Naive B cell (primary cell): ENCODE measurements around the gene SUCLG2. TPM values are rescaled to one million over a fixed set of nuclear protein-coding genes. Genes with fewer than 3 reads are reported as not detected.

Source experiments
- ATAC-seq, 2 donors: fragments of 150-1000 bp; cut with Tn5 transposase; 2 replicates each; pipeline ENCODE4 v1.10.0; 2021; ENCODE audit warnings: low read depth in 2 of 2, mild to moderate bottlenecking in 2 of 2, moderate library complexity in 2 of 2
- DNase-seq: peaks from one replicate; pipeline ENCODE4 v3.0.0; 2022
- H3K27ac Mint-ChIP-seq, 6 donors: one replicate each; pipeline ENCODE4 v1.8.0; 2020 to 2022; ENCODE audit warnings: mild to moderate bottlenecking in 6 of 6, mixed read lengths in 6 of 6, moderate library complexity in 5 of 6, inconsistent platforms in 2 of 6
- H3K27me3 Mint-ChIP-seq, 3 donors: one replicate each; pipeline ENCODE4 v1.8.0; 2021 to 2022; ENCODE audit warnings: mixed read lengths in 3 of 3, mild to moderate bottlenecking in 1 of 3
- H3K36me3 Mint-ChIP-seq, 2 donors: one replicate each; pipeline ENCODE4 v1.8.0; 2020 to 2022; ENCODE audit warnings: mixed read lengths in 2 of 2, inconsistent platforms in 1 of 2, mild to moderate bottlenecking in 1 of 2
- H3K4me1 Mint-ChIP-seq, 3 donors: one replicate each; pipeline ENCODE4 v1.8.0; 2020 to 2022; ENCODE audit warnings: mixed read lengths in 3 of 3, inconsistent platforms in 1 of 3, mild to moderate bottlenecking in 1 of 3, moderate library complexity in 1 of 3
- H3K4me3 Mint-ChIP-seq, 8 donors: one replicate each; pipeline ENCODE4 v1.8.0; 2020 to 2022; ENCODE audit warnings: mild to moderate bottlenecking in 8 of 8, mixed read lengths in 8 of 8, moderate library complexity in 8 of 8, inconsistent platforms in 2 of 8
- H3K9me3 Mint-ChIP-seq, 7 donors: one replicate each; pipeline ENCODE4 v1.8.0; 2020 to 2022; ENCODE audit warnings: mixed read lengths in 7 of 7, mild to moderate bottlenecking in 5 of 7, inconsistent platforms in 2 of 7, moderate library complexity in 1 of 7
- polyA plus RNA-seq, 6 donors: library from polyadenylated mRNA; unstranded; fragments of 300-500 nt; fragmentation: Illumina TruSeq; gene quantifications; one replicate each; pipeline ENCODE4 v1.2.3, GENCODE V29; 2021; ENCODE audit warnings: low read depth in 6 of 6

The SUCLG2 gene
- polyA plus RNA-seq, 6 donors from 2014 or later: 49.5 to 94.4 (median 57.9) TPM

GRCh38 chr3:67507584-67507983, 146.8 kb downstream of the SUCLG2 start:
- Mint-ChIP-seq H3K27ac (no peak overlapping the region), H3K27me3 (no peaks in the 10 kb centered on the region), H3K4me3 (no peak overlapping the region), H3K36me3 (peaks cover 10 to 21% of the 10 kb centered on the region in 2 donors), H3K9me3 (no peaks in the 10 kb centered on the region), H3K4me1 (peaks cover 0 to 5% (median 0%) of the 10 kb centered on the region in 3 donors)
- no peak for DNase-seq
- no peak for ATAC-seq

- DNase-seq (no peak), ATAC-seq (no peak)
- H3K4me1 Mint-ChIP-seq: no peaks in the 10 kb centered on the region
- H3K9me3 Mint-ChIP-seq: no peaks in the 10 kb centered on the region
- no peaks in the 10 kb centered on the region for H3K27me3 Mint-ChIP-seq
- peaks cover 6 to 8% of the 10 kb centered on the region in 2 donors for H3K36me3 Mint-ChIP-seq
- H3K27ac Mint-ChIP-seq: peak overlapping the region in 1 of 6 donors; percentile 3
- H3K4me3 Mint-ChIP-seq: no peak overlapping the region
Observed at GRCh38 chr3:67500709-67501108, 153.7 kb downstream of the SUCLG2 start.

GRCh38 chr3:67497746-67498145, 156.7 kb downstream of the SUCLG2 start:
- H3K4me1 Mint-ChIP-seq: no peaks in the 10 kb centered on the region
- DNase-seq: no peak
- no peak overlapping the region for H3K4me3 Mint-ChIP-seq
- no peak overlapping the region for H3K27ac Mint-ChIP-seq
- no peaks in the 10 kb centered on the region for H3K9me3 Mint-ChIP-seq
- ATAC-seq: no peak
- H3K36me3 Mint-ChIP-seq: peaks cover 21 to 27% of the 10 kb centered on the region in 2 donors
- H3K27me3 Mint-ChIP-seq: no peaks in the 10 kb centered on the region

- H3K27ac Mint-ChIP-seq: peak overlapping the region in 1 of 6 donors; percentile 16
Observed at GRCh38 chr3:67495751-67496150, 158.7 kb downstream of the SUCLG2 start.

GRCh38 chr3:67493808-67494207, 160.6 kb downstream of the SUCLG2 start:
- Mint-ChIP-seq H3K36me3 (peaks cover 21 to 27% of the 10 kb centered on the region in 2 donors), H3K27ac (no peak overlapping the region), H3K4me3 (no peak overlapping the region), H3K4me1 (no peaks in the 10 kb centered on the region), H3K27me3 (no peaks in the 10 kb centered on the region), H3K9me3 (no peaks in the 10 kb centered on the region)
- no peak for DNase-seq
- no peak for ATAC-seq

More at GRCh38 chr3:67495751-67496150, 158.7 kb downstream of the SUCLG2 start:
- Mint-ChIP-seq H3K36me3 (peaks cover 21 to 27% of the 10 kb centered on the region in 2 donors), H3K27me3 (no peaks in the 10 kb centered on the region), H3K4me3 (no peak overlapping the region), H3K9me3 (no peaks in the 10 kb centered on the region), H3K4me1 (no peaks in the 10 kb centered on the region)
- DNase-seq: no peak
- ATAC-seq: no peak

- no peak for DNase-seq
- Mint-ChIP-seq H3K27ac (peak overlapping the region in 1 of 6 donors; percentile 17), H3K36me3 (peaks cover 14 to 19% of the 10 kb centered on the region in 2 donors), H3K4me1 (no peaks in the 10 kb centered on the region), H3K9me3 (no peaks in the 10 kb centered on the region), H3K4me3 (no peak overlapping the region), H3K27me3 (no peaks in the 10 kb centered on the region)
- no peak for ATAC-seq
Observed at GRCh38 chr3:67490658-67491057, 163.8 kb downstream of the SUCLG2 start.

GRCh38 chr3:67489816-67490215, 164.6 kb downstream of the SUCLG2 start:
- no peak overlapping the region for H3K4me3 Mint-ChIP-seq
- no peaks in the 10 kb centered on the region for H3K27me3 Mint-ChIP-seq
- H3K27ac Mint-ChIP-seq: no peak overlapping the region
- peaks cover 13 to 14% of the 10 kb centered on the region in 2 donors for H3K36me3 Mint-ChIP-seq
- DNase-seq (no peak), ATAC-seq (no peak)
- no peaks in the 10 kb centered on the region for H3K4me1 Mint-ChIP-seq
- H3K9me3 Mint-ChIP-seq: no peaks in the 10 kb centered on the region

- no peak for DNase-seq
- no peaks in the 10 kb centered on the region for H3K9me3 Mint-ChIP-seq
- no peak overlapping the region for H3K27ac Mint-ChIP-seq
- no peak for ATAC-seq
- H3K4me1 Mint-ChIP-seq: no peaks in the 10 kb centered on the region
- H3K27me3 Mint-ChIP-seq: no peaks in the 10 kb centered on the region
- H3K36me3 Mint-ChIP-seq: peaks cover 12 to 14% of the 10 kb centered on the region in 2 donors
- H3K4me3 Mint-ChIP-seq: no peak overlapping the region
Observed at GRCh38 chr3:67487564-67488114, 166.8 kb downstream of the SUCLG2 start.

GRCh38 chr3:67486883-67487282, 167.5 kb downstream of the SUCLG2 start:
- H3K36me3 Mint-ChIP-seq: peaks cover 14 to 15% of the 10 kb centered on the region in 2 donors
- H3K4me3 Mint-ChIP-seq: no peak overlapping the region
- H3K27ac Mint-ChIP-seq: no peak overlapping the region
- DNase-seq (no peak), ATAC-seq (no peak)
- H3K27me3 Mint-ChIP-seq: no peaks in the 10 kb centered on the region
- no peaks in the 10 kb centered on the region for H3K4me1 Mint-ChIP-seq
- H3K9me3 Mint-ChIP-seq: no peaks in the 10 kb centered on the region

GRCh38 chr3:67484085-67484484, 170.3 kb downstream of the SUCLG2 start:
- H3K4me1 Mint-ChIP-seq: no peaks in the 10 kb centered on the region
- H3K4me3 Mint-ChIP-seq: no peak overlapping the region
- peaks cover 23 to 24% of the 10 kb centered on the region in 2 donors for H3K36me3 Mint-ChIP-seq
- ATAC-seq: no peak
- DNase-seq: no peak
- H3K27ac Mint-ChIP-seq: peak overlapping the region in 1 of 6 donors; percentile 61
- no peaks in the 10 kb centered on the region for H3K9me3 Mint-ChIP-seq
- H3K27me3 Mint-ChIP-seq: no peaks in the 10 kb centered on the region

- H3K36me3 Mint-ChIP-seq: peaks cover 23 to 33% of the 10 kb centered on the region in 2 donors
- H3K4me1 Mint-ChIP-seq: no peaks in the 10 kb centered on the region
- H3K27me3 Mint-ChIP-seq: no peaks in the 10 kb centered on the region
- no peaks in the 10 kb centered on the region for H3K9me3 Mint-ChIP-seq
- no peak for ATAC-seq
- H3K4me3 Mint-ChIP-seq: no peak overlapping the region
- H3K27ac Mint-ChIP-seq: no peak overlapping the region
- DNase-seq: no peak
Observed at GRCh38 chr3:67481126-67481525, 173.3 kb downstream of the SUCLG2 start.

- no peaks in the 10 kb centered on the region for H3K9me3 Mint-ChIP-seq
- no peaks in the 10 kb centered on the region for H3K27me3 Mint-ChIP-seq
- H3K36me3 Mint-ChIP-seq: peaks cover 14 to 23% of the 10 kb centered on the region in 2 donors
- H3K4me3 Mint-ChIP-seq: peak overlapping the region in 1 of 8 donors; percentile 24
- peak overlapping the region in 1 of 6 donors; percentile 6 for H3K27ac Mint-ChIP-seq
- no peak for DNase-seq
- no peaks in the 10 kb centered on the region for H3K4me1 Mint-ChIP-seq
- ATAC-seq: no peak
Observed at GRCh38 chr3:67478423-67478822, 176.0 kb downstream of the SUCLG2 start.

GRCh38 chr3:67474311-67474710, 180.1 kb downstream of the SUCLG2 start:
- peaks cover 11 to 16% of the 10 kb centered on the region in 2 donors for H3K36me3 Mint-ChIP-seq
- H3K4me3 Mint-ChIP-seq: no peak overlapping the region
- no peaks in the 10 kb centered on the region for H3K4me1 Mint-ChIP-seq
- DNase-seq (no peak), ATAC-seq (no peak)
- no peaks in the 10 kb centered on the region for H3K27me3 Mint-ChIP-seq
- no peak overlapping the region for H3K27ac Mint-ChIP-seq
- H3K9me3 Mint-ChIP-seq: no peaks in the 10 kb centered on the region

- H3K27ac Mint-ChIP-seq: peak overlapping the region in 1 of 6 donors; percentile 6
- ATAC-seq: no peak
- no peaks in the 10 kb centered on the region for H3K9me3 Mint-ChIP-seq
- H3K4me1 Mint-ChIP-seq: peaks cover 0 to 10% (median 0%) of the 10 kb centered on the region in 3 donors
- no peak overlapping the region for H3K4me3 Mint-ChIP-seq
- no peak for DNase-seq
- peaks cover 26% of the 10 kb centered on the region in 2 donors for H3K36me3 Mint-ChIP-seq
- H3K27me3 Mint-ChIP-seq: no peaks in the 10 kb centered on the region
Observed at GRCh38 chr3:67472674-67473201, 181.7 kb downstream of the SUCLG2 start.
